Suprapubic skin (tissue), 4 donors: ENCODE data around the gene DSCAM. TPM values are rescaled to one million over a fixed set of nuclear protein-coding genes. Genes with fewer than 3 reads are reported as not detected.

Source experiments
- DNase-seq, 2 donors: peaks; one replicate each; pipeline ENCODE4 v3.0.0-alpha.2; 2019; ENCODE audit warnings: low spot score in 2 of 2
- H3K27ac ChIP-seq: fragments of 200-600 bp; sonication (generic); one replicate; pipeline ENCODE4 v1.5.1; 2019
- H3K27me3 ChIP-seq: fragments of 200-600 bp; sonication (generic); one replicate; pipeline ENCODE4 v1.5.1; 2019
- H3K36me3 ChIP-seq: fragments of 200-600 bp; sonication (generic); one replicate; pipeline ENCODE4 v1.5.1; 2019
- H3K4me1 ChIP-seq: fragments of 200-600 bp; sonication (generic); one replicate; pipeline ENCODE4 v1.5.1; 2019
- H3K4me3 ChIP-seq: fragments of 200-600 bp; sonication (generic); one replicate; pipeline ENCODE4 v1.5.1; 2019; ENCODE audit warnings: mild to moderate bottlenecking
- H3K9me3 ChIP-seq: fragments of 200-600 bp; sonication (generic); one replicate; pipeline ENCODE4 v1.5.1; 2019
- CTCF ChIP-seq, 2 donors: fragments of 200-600 bp in 1 of 2; fragments of 450-650 bp in 1 of 2; sonication (generic) in 1 of 2; IDR thresholded peaks; one replicate each; pipeline ENCODE4 v1.5.1; 2016 to 2019; ENCODE audit warnings: antibody characterized with exemption in 2 of 2, mild to moderate bottlenecking in 1 of 2, moderate library complexity in 1 of 2
- EP300 ChIP-seq: sonication (generic); formaldehyde crosslinking; IDR thresholded peaks from one replicate; pipeline ENCODE4 v1.6.1; 2017; ENCODE audit warnings: antibody characterized with exemption
- POLR2A ChIP-seq, 2 donors: fragments of 450-650 bp; IDR thresholded peaks; one replicate each; pipeline ENCODE4 v1.6.1; 2017; ENCODE audit warnings: antibody characterized with exemption in 2 of 2, mild to moderate bottlenecking in 2 of 2, moderate library complexity in 2 of 2
- POLR2AphosphoS5 ChIP-seq, 3 donors: sonication (generic); formaldehyde crosslinking; IDR thresholded peaks; one replicate each; pipeline ENCODE4 v1.6.1; 2017; ENCODE audit warnings: antibody characterized with exemption in 3 of 3
- WGBS: methylation state at CpG from one replicate; pipeline ENCODE4 v1.1.5; 2018; 5-methylcytosine and 5-hydroxymethylcytosine counted together
- total RNA-seq, 4 donors: library from RNA; depleted of rRNA; stranded (reverse); fragments of >200 nt; gene quantifications; one replicate each; pipeline ENCODE4 v1.1.0, GENCODE V29; 2016

Gene DSCAM
- total RNA-seq, 4 donors from 2014 or later = 0.08 TPM; not detected in 3

DNA sequence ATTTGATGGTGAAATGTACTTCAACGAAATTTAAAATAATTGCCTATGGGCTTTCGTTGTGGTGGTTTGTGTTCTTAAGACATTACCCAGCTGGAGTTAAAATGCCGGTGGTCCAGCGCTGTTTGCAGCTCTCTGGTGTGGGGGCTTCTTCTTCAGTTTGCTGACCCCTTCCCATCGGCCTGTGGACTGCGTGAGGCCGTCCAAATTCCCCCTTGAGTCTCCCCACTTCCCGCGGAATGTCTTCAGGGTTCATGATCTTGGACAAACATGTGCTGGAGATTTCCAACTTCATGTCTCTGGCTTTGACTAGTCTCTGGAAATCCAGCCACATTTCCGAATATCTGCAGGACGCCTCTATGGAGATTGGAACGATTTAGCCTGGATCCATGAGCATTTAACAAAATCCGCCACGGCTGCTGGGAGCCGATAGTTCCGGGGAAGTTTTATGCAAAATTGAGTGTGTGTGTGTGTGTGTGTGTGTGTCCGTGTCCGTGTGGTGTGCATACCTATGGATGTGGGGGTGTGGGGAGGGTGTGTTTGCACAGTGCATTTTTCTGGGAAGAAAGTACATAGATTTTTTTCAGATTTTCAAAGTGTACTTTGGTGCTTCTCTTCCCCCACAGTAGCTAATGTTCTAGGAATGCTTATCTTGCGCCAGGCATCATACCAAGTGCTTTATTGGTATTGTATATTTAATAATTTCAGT is 862.5 kb downstream of the DSCAM start:
- Histone ChIP-seq H3K4me3 (no peak overlapping the region), H3K9me3 (no peaks in the 10 kb centered on the region), H3K4me1 (no peaks in the 10 kb centered on the region), H3K27ac (no peak overlapping the region), H3K27me3 (no peaks in the 10 kb centered on the region), H3K36me3 (no peaks in the 10 kb centered on the region)
- WGBS = 81% methylated on average over 19 of the region's 19 CpGs
- DNase-seq = no peak
- TF ChIP-seq EP300 = no peak
- TF ChIP-seq CTCF (IDR thresholded peaks at IDR 0.05) = no peak
- TF ChIP-seq POLR2AphosphoS5 (IDR thresholded peaks at IDR 0.05) = no peak
- no peak for TF ChIP-seq POLR2A (IDR thresholded peaks at IDR 0.05)

- Histone ChIP-seq H3K27me3 (no peaks in the 10 kb centered on the region), H3K9me3 (no peaks in the 10 kb centered on the region), H3K4me1 (no peaks in the 10 kb centered on the region), H3K27ac (no peak overlapping the region), H3K4me3 (no peak overlapping the region), H3K36me3 (no peaks in the 10 kb centered on the region)
- no peak for DNase-seq
- 70% methylated on average over 6 of the region's 6 CpGs for WGBS
- TF ChIP-seq POLR2A (IDR thresholded peaks at IDR 0.05) (no peak), POLR2AphosphoS5 (IDR thresholded peaks at IDR 0.05) (no peak)
Measured at GRCh38 chr21:39980241-39980820, 866.6 kb downstream of the DSCAM start.

DNA sequence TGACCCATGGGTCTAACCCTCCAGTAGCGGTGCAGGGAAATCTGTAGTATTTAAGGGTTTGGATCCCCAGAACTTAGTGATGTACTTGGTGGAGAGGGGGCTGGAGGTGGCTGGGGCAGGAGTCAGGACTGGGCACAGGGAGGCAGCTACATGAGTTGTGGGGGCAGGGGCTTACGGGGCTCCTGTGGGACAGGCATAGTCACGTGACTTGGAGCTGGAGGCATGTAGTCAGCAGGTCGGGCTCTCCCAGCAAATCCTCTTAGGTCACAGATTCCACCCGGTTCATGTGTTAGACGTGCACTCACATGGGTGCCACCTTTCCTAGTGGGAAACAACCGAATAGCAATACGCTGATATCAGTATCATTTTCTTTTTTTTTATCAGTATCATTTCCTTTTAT is 867.6 kb downstream of the DSCAM start:
- DNase-seq = no peak
- H3K4me3 ChIP-seq = no peak overlapping the region
- no peaks in the 10 kb centered on the region for H3K27me3 ChIP-seq
- H3K9me3 ChIP-seq = no peaks in the 10 kb centered on the region
- TF ChIP-seq EP300 (no peak), POLR2A (IDR thresholded peaks at IDR 0.05) (no peak), POLR2AphosphoS5 (IDR thresholded peaks at IDR 0.05) (no peak), CTCF (IDR thresholded peaks at IDR 0.05) (no peak)
- no peaks in the 10 kb centered on the region for H3K36me3 ChIP-seq
- 83% methylated on average over 8 of the region's 8 CpGs for WGBS
- H3K4me1 ChIP-seq = no peaks in the 10 kb centered on the region
- H3K27ac ChIP-seq = no peak overlapping the region

DNA sequence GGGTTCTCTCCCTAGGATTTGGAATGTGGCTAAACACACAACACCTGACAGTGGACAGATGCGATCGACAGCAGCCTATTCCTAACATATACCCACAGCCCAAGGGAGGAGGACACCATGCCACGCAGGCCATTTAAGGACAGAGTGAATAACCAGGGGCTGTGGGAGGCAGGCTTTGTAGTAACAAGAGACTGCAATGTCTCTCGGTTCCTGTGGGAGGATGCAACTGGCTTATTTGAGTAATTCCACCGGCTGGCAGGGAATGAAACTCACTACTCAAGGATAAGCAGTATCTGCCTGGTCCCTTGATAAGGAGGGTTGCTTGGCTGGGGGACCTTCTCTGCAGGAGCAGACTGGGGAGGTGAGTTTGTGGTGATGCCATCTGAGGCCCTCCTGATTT is 870.2 kb downstream of the DSCAM start:
- H3K4me1 ChIP-seq = no peaks in the 10 kb centered on the region
- WGBS = 87% methylated on average over 5 of the region's 5 CpGs
- DNase-seq = no peak

DNA sequence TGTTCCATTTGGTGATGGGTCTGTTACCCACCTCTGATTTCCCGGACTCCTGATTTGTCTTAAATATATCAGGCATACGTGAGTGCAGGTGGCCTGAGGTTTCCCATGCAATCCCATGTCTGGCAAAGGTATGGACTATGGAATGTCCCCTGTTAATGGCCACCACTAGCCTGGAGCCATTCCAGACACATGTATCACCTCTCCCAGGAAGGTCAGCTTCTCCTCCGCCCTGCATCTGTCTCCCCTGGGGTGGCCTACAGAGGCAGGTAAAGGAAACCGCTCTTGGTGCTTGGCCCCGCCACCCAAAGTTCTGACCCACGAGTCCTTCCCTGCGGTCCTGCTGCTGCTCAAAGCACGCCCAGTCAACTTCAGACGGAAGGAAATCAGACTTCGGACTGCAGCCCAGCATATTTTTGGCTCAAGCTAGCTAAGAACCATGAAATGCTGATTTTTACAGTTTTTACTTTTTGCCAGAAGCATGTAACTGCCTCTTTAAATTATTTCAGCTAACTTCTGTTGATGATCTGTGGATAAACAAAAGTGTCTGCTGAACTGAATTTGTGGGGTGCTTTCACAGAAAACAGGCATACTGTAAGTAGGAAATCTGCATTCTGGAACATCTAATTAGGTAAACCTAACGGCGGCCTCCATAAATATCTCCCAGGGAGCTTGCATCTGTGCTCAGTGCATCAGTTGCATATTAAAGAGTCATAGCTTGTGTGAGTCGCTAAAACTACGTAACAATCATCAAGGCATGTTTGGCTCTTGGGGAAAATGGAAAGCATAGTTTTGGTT is 873.8 kb downstream of the DSCAM start:
- no peak overlapping the region for H3K27ac ChIP-seq
- TF ChIP-seq POLR2A (IDR thresholded peaks at IDR 0.05) (no peak), POLR2AphosphoS5 (IDR thresholded peaks at IDR 0.05) (no peak), CTCF (IDR thresholded peaks at IDR 0.05) (no peak), EP300 (no peak)
- no peak overlapping the region for H3K4me3 ChIP-seq
- no peaks in the 10 kb centered on the region for H3K4me1 ChIP-seq
- no peak for DNase-seq
- 76% methylated on average over 13 of the region's 14 CpGs for WGBS
- H3K36me3 ChIP-seq = no peaks in the 10 kb centered on the region
- H3K27me3 ChIP-seq = no peaks in the 10 kb centered on the region
- peaks cover under 1% of the 10 kb centered on the region for H3K9me3 ChIP-seq

More for the DNA sequence above, 870.2 kb downstream of the DSCAM start:
- H3K27me3 ChIP-seq = no peaks in the 10 kb centered on the region
- H3K27ac ChIP-seq = no peak overlapping the region
- no peaks in the 10 kb centered on the region for H3K9me3 ChIP-seq
- H3K36me3 ChIP-seq = no peaks in the 10 kb centered on the region
- H3K4me3 ChIP-seq = no peak overlapping the region
- TF ChIP-seq EP300 = no peak
- no peak for TF ChIP-seq POLR2A (IDR thresholded peaks at IDR 0.05)
- no peak for TF ChIP-seq CTCF (IDR thresholded peaks at IDR 0.05)
- no peak for TF ChIP-seq POLR2AphosphoS5 (IDR thresholded peaks at IDR 0.05)
